Mucosa of descending colon (tissue), 3 donors: ENCODE data around the gene SDK1. TPM values are rescaled to one million over a fixed set of nuclear protein-coding genes. Genes with fewer than 3 reads are reported as not detected.

ENCODE experiments used
- ATAC-seq: fragments of 200-7000 bp; cut with Tn5 transposase; one replicate; pipeline ENCODE4 v1.9.1; 2020; ENCODE audit warnings: mild to moderate bottlenecking, moderate library complexity
- DNase-seq, 3 donors: peaks; one replicate each; pipeline ENCODE4 v3.0.0-alpha.2; 2020
- H3K36me3 ChIP-seq: fragments of 200-600 bp; one replicate; pipeline ENCODE4 v1.8.0; 2021; ENCODE audit warnings: low read depth, mild to moderate bottlenecking
- H3K4me1 ChIP-seq: fragments of 200-600 bp; one replicate; pipeline ENCODE4 v1.8.0; 2021; ENCODE audit warnings: low read depth, mild to moderate bottlenecking
- H3K4me3 ChIP-seq: fragments of 200-600 bp; one replicate; pipeline ENCODE4 v1.8.0; 2021; ENCODE audit warnings: mild to moderate bottlenecking
- H3K9me3 ChIP-seq: fragments of 200-600 bp; one replicate; pipeline ENCODE4 v1.8.0; 2021; ENCODE audit warnings: mild to moderate bottlenecking
- intact Hi-C, 2 donors: fragments of 100-400 bp; cut with DNase I in 1 of 2; cut with micrococcal nuclease in 1 of 2; formaldehyde crosslinking; loops; one replicate each; pipeline versions ENCODE4 v1.11.0 to v1.11.1; 2022; cut with DNase I, micrococcal nuclease
- total RNA-seq, 3 donors: library from RNA; stranded (reverse); fragmentation: NEBNext Ultra II Directional in 2 of 3; extraction: Animal tissue kit (Norgen Biotek cat#: 25700) in 2 of 3; gene quantifications; one replicate each; pipeline versions ENCODE4 v1.2.1 to v1.2.4, GENCODE V29; 2021 to 2023
- TF ChIP-seq, protein P1 (sequence below): fragments of 200-600 bp; IDR thresholded peaks from one replicate; pipeline ENCODE4 v1.8.0; 2022; ENCODE audit warnings: antibody characterized with exemption, mild to moderate bottlenecking
- donor health status: DM: no; HTN: no; CAD: no; lungs with moderate emphysema.
- donor health status: DM: no; HTN: no; CAD: no.
- donor health status: DM: no; HTN: yes; CAD: no.

The SDK1 gene
- total RNA-seq, 3 donors from 2014 or later = 2.7 to 20.2 (median 4.2) TPM

GRCh38 chr7:4226524-4226882, 925.5 kb downstream of the SDK1 start:
- intact Hi-C loops = no loop called here
- ATAC-seq = no peak
- Histone ChIP-seq H3K4me3 (no peak overlapping the region), H3K36me3 (no peaks in the 10 kb centered on the region), H3K4me1 (no peaks in the 10 kb centered on the region), H3K9me3 (no peaks in the 10 kb centered on the region)
- TF ChIP-seq, protein P1, sequence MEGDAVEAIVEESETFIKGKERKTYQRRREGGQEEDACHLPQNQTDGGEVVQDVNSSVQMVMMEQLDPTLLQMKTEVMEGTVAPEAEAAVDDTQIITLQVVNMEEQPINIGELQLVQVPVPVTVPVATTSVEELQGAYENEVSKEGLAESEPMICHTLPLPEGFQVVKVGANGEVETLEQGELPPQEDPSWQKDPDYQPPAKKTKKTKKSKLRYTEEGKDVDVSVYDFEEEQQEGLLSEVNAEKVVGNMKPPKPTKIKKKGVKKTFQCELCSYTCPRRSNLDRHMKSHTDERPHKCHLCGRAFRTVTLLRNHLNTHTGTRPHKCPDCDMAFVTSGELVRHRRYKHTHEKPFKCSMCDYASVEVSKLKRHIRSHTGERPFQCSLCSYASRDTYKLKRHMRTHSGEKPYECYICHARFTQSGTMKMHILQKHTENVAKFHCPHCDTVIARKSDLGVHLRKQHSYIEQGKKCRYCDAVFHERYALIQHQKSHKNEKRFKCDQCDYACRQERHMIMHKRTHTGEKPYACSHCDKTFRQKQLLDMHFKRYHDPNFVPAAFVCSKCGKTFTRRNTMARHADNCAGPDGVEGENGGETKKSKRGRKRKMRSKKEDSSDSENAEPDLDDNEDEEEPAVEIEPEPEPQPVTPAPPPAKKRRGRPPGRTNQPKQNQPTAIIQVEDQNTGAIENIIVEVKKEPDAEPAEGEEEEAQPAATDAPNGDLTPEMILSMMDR = no peak
- no peak for DNase-seq

- Histone ChIP-seq H3K36me3 (no peaks in the 10 kb centered on the region), H3K9me3 (no peaks in the 10 kb centered on the region), H3K4me3 (no peak overlapping the region), H3K4me1 (no peaks in the 10 kb centered on the region)
- intact Hi-C loops = no loop called here
- ATAC-seq = no peak
- no peak for DNase-seq
- TF ChIP-seq, protein P1 = no peak
Observed at GRCh38 chr7:4227105-4228010, 926.3 kb downstream of the SDK1 start.

GRCh38 chr7:4230352-4230751, 929.3 kb downstream of the SDK1 start:
- TF ChIP-seq, protein P1 = no peak
- DNase-seq = no peak
- H3K36me3 ChIP-seq = no peaks in the 10 kb centered on the region
- H3K9me3 ChIP-seq = no peaks in the 10 kb centered on the region
- ATAC-seq = no peak
- no peaks in the 10 kb centered on the region for H3K4me1 ChIP-seq
- no peak overlapping the region for H3K4me3 ChIP-seq
- intact Hi-C loops = no loop called here

DNA sequence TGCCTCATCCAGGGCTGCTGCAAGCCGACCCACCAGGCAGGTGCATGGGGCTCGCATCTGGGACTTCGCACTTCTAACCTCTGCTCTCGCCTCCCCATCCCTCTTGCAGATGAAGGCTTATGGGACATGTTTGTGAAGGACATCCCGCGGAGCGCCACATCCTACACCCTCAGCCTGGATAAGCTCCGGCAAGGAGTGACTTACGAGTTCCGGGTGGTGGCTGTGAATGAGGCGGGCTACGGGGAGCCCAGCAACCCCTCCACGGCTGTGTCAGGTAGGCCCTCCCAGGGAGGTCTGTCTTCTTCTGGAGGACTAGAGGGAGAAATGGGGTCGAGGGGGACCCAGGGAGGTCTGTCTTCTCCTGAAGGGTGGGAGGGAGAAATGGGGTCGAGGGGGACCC, 932.1 kb downstream of the SDK1 start:
- intact Hi-C loops = no loop called here
- H3K4me3 ChIP-seq = no peak overlapping the region
- TF ChIP-seq, protein P1 = no peak
- H3K4me1 ChIP-seq = no peaks in the 10 kb centered on the region
- H3K36me3 ChIP-seq = no peaks in the 10 kb centered on the region
- no peak for DNase-seq
- no peak for ATAC-seq
- no peaks in the 10 kb centered on the region for H3K9me3 ChIP-seq

GRCh38 chr7:4233621-4234497, 932.8 kb downstream of the SDK1 start:
- H3K9me3 ChIP-seq = no peaks in the 10 kb centered on the region
- intact Hi-C loops = no loop called here
- no peak overlapping the region for H3K4me3 ChIP-seq
- H3K36me3 ChIP-seq = no peaks in the 10 kb centered on the region
- no peaks in the 10 kb centered on the region for H3K4me1 ChIP-seq
- TF ChIP-seq, protein P1 = no peak
- no peak for ATAC-seq
- DNase-seq = no peak
